Breast epithelium (tissue), 3 donors: ENCODE data around the gene DNAH9.

ENCODE experiments used
- CTCF ChIP-seq, 3 donors: fragments of 450-650 bp; IDR thresholded peaks; one replicate each; pipeline ENCODE4 v1.5.1; 2016 to 2017; ENCODE audit warnings: antibody characterized with exemption in 3 of 3, mild to moderate bottlenecking in 3 of 3, moderate library complexity in 3 of 3
- POLR2AphosphoS5 ChIP-seq, 3 donors: sonication (generic); formaldehyde crosslinking; IDR thresholded peaks; one replicate each; pipeline ENCODE4 v1.6.1; 2017; ENCODE audit warnings: antibody characterized with exemption in 3 of 3

- TF ChIP-seq CTCF (IDR thresholded peaks at IDR 0.05) (no peak), POLR2AphosphoS5 (IDR thresholded peaks at IDR 0.05) (no peak)
Measured at GRCh38 chr17:11553135-11553534, 45.1 kb upstream of the DNAH9 start.
